ENCODE measurements around the gene C6orf62.
"Not testable (repeated sequence)": the region's sequence is repeated elsewhere in the genome, so short reads cannot be mapped to it uniquely, and the experiment has no call there.

The C6orf62 gene

GRCh38 chr6:24719125-24719971, at the start of gene C6orf62:
Gene C6orf62 (minus strand): TSS chr6:24719154. CDS start chr6:24718668, 486 bp downstream.
- DNase-seq (ENCODE audit: low read depth, low spot score) = no peak

GRCh38 chr6:24768361-24768760, 49.4 kb upstream of the C6orf62 start:
- no peak for DNase-seq (ENCODE audit: low read depth, low spot score)

DNA sequence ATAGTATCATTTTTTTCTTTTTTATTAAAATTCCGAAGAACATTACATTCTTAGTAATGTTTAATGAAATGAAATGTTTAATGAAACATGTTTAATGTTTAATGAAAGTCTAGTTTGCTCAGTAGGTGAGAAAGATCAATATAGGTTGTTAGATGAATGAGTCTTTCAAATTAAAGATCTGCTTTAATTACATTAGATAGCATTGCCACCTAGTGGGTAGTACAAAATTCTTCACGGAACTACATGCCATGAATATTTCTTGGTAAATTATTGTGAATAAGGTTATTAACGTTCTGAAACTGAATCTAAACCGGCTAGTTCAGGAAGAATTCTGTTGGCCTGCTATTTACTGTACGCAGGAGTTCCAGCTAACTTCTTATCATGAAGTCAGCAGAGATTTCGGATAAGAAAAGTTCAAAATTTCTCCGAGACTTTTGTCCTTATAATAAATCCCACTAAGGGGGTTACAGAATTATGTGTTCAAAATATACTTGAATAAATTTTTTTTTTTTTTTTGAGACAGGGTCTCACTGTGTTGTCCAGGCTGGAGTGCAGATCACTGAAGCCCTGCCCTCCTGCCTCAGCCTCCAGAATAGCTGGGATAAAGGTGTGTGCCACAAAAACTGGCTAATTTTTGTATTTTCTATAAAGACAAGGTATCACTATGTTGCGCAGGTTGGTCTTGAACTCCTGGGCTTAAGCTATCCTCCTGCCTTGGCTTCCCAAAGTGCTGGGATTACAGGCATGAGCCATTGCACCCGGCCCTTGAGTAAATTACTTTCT, 47.9 kb upstream of the C6orf62 start:
- no peak for DNase-seq (ENCODE audit: low read depth, low spot score)

GRCh38 chr6:24765968-24766367, 47.0 kb upstream of the C6orf62 start:
- DNase-seq (ENCODE audit: low read depth, low spot score) = not testable (repeated sequence)

GRCh38 chr6:24764833-24765828, 46.2 kb upstream of the C6orf62 start:
- not testable (repeated sequence) for DNase-seq (ENCODE audit: low read depth, low spot score)

DNA sequence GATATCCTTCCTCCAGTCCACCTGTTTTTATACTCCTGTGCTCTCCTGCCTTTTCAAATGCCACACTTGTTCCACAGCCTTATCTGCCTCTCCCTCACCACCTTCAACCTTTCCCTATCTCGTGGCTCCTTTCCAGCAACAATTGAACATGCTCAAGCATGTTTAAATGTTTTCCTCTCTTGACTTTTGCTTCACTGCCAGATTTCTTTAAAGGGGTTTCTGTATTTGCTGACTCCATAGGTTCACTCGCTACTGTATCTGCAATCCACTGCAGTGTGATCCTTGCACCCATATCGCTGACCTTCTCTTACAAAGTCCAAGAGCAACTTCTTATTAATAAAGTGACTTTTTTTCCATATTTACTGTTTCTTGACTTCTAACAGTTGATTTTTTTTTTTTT, 44.6 kb upstream of the C6orf62 start:
- DNase-seq (ENCODE audit: low read depth, low spot score) = no peak

- DNase-seq (ENCODE audit: low read depth, low spot score) = no peak
Measured at GRCh38 chr6:24761851-24762250, 42.9 kb upstream of the C6orf62 start.

DNA sequence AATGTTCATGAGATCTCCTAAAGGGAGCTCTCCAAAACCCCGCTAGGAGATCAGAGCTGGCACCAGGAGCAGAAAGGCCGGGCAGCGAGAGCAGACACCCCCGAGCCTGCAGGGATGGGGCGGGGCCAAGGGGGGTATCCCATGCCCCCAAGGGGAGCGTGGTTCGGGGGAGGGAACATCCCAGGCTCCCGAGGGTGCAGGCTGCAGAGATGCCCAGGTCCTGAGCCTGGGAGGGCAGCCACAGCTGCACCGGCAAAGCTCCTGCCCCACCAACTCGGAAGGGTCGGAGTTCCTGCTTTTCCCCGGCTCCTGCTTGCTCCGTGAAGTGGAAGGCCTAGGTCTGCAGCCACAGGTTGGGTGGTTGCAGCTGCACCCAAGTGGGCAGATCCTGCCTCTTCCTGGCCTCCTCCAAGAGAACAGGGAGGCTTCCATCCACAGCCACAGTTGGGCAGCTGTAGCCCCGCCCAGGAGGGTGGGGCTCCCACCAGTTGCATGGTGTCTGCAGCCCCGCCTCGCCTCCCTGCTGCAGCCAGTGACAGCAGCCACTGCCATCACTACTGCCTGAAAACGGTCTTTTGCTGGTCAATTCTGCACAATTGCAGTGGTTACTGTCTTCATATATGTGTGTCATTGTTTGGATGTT, 42.4 kb upstream of the C6orf62 start:
- no peak for DNase-seq (ENCODE audit: low read depth, low spot score)

- no peak for DNase-seq (ENCODE audit: low read depth, low spot score)
Measured at GRCh38 chr6:24760210-24760609, 41.3 kb upstream of the C6orf62 start.

DNA sequence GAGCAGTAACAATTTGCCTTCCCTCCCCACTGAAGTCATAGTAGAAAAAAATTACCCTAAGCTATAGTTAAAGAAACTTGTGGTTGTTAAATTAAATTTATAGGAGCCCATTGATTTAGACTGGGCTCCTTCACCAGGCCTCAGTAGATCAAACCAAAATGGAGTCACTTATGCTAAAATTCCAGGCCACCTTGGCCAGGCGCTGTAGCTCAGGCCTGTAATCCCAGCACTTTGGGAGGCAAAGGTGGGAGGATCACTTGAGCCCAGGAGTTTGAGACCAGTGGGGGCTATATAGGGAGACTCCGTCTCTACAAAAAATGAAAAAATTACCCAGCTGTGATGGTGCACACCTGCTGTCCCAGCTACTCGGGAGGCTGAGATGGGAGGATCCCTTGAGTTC, 40.8 kb upstream of the C6orf62 start:
- no peak for DNase-seq (ENCODE audit: low read depth, low spot score)

DNA sequence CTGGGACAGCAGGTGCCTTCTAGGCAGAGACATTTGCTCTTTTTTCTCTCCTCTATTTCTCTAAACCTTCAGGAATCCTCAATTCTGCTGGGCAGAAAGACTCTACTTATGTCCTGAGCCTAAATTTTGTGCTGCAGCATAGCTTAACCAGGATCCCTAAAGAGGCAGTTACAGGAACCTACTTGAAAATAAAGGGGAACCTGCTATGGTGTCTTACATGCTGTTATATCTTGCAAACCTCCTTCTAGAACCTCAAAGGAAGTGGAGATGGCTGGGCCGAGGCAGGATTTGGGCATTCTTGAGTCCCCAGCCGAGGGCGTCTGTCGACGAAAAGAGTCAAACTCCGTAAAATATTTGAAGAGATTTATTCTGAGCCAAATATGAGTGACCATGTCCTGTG, 38.7 kb upstream of the C6orf62 start:
- no peak for DNase-seq (ENCODE audit: low read depth, low spot score)

GRCh38 chr6:24755279-24755678, 36.3 kb upstream of the C6orf62 start:
- no peak for DNase-seq (ENCODE audit: low read depth, low spot score)

DNA sequence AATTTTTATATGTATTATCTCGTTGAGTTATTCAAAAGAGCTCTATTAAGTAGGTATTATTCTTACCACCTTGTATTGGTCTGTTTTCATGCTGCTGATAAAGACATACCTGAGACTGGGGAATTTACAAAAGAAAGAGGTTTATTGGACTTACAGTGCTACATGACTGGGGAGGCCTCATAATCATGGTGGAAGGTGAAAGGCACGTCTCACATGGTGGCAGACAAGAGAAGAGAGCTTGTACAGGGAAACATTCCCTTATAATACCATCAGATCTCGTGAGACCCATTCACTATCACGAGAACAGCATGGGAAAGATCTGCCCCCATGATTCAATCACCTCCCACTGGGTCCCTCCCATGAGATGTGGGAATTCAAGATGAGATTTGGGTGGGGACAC, 35.4 kb upstream of the C6orf62 start:
- not testable (repeated sequence) for DNase-seq (ENCODE audit: low read depth, low spot score)

DNA sequence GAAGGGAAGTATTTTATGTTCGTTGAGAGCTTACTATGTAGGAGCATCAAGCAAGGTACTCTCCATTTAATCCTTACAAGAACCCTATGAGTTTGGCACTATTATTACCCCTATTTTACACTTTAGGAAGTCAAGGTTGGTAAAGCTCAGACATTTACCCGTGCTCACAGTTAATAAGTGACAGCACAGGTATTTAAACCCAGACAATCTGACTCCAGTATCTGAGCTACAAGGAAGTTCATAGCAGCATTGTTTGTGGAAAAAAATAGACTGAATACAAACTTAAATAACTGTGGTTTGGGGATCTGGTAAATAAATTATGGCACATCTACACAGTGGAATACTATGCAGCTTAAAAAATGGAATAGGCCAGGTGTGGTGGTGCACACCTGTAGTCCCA, 34.6 kb upstream of the C6orf62 start:
- no peak for DNase-seq (ENCODE audit: low read depth, low spot score)

GRCh38 chr6:24752917-24753492, 34.1 kb upstream of the C6orf62 start:
- no peak for DNase-seq (ENCODE audit: low read depth, low spot score)

DNA sequence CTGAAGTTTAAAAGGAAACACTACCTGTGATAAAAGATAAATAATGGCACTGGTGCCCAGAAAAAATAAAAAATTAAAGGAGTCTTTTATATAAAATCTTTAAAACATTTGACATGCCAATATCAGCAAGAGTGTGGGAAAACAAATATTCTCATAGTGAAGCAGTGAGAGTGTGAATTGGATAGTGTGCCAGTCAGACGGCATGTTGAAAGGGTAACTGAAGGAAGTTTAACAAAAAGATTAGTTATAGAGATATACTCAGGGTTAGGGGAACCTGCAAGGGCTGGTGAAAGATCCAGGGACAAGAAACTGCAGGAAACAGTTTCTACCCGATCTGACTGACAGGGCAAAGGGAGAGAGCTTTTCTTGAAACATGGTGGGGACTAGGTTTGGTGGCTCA, 33.5 kb upstream of the C6orf62 start:
- DNase-seq (ENCODE audit: low read depth, low spot score) = no peak

DNA sequence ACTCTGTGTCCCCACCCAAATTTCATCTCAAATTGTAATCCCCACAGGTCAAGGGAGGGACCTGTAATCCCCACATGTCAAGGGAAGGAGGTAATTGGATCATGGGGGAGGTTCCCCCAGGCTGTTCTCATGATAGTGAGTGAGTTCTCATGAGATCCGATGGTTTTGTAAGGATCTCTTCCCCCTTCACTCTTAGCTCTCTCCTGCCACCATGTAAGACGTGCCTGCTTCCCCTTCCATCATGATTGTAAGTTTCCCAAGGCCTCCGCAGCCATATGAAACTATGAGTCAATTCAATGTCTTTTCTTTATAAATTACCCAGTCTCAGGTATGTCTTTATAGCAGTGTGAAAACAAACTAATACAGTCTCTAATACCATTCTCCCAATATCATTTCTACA, 31.9 kb upstream of the C6orf62 start:
- DNase-seq (ENCODE audit: low read depth, low spot score) = not testable (repeated sequence)

GRCh38 chr6:24749297-24749696, 30.3 kb upstream of the C6orf62 start:
- no peak for DNase-seq (ENCODE audit: low read depth, low spot score)

- DNase-seq (ENCODE audit: low read depth, low spot score) = no peak
Measured at GRCh38 chr6:24744911-24745310, 26.0 kb upstream of the C6orf62 start.

GRCh38 chr6:24743944-24744335, 25.0 kb upstream of the C6orf62 start:
- no peak for DNase-seq (ENCODE audit: low read depth, low spot score)

Data from brain pericyte (primary cell).